RPMI7951 (cell line): ENCODE results near the gene PLEKHG5. TPM values are rescaled to one million over a fixed set of nuclear protein-coding genes. Genes with fewer than 3 reads are reported as not detected.
A peak's percentile ranks its signal among the peaks of the same experiment; 100 is the strongest.
"Not testable (repeated sequence)": the region's sequence is repeated elsewhere in the genome, so short reads cannot be mapped to it uniquely, and the experiment has no call there.

ENCODE experiments used
- DNase-seq: peaks from one replicate; pipeline ENCODE4 v3.0.0-alpha.2; 2012; ENCODE audit warnings: low read depth
- total RNA-seq: library from RNA; depleted of rRNA; stranded (reverse); fragments of >200 nt; shearing (Covaris generic); gene quantifications from 2 replicates; pipeline ENCODE4 v1.2.3, GENCODE V29; 2014

The PLEKHG5 gene
- total RNA-seq, 1 experiment from 2014 or later = 0.60 TPM

DNA sequence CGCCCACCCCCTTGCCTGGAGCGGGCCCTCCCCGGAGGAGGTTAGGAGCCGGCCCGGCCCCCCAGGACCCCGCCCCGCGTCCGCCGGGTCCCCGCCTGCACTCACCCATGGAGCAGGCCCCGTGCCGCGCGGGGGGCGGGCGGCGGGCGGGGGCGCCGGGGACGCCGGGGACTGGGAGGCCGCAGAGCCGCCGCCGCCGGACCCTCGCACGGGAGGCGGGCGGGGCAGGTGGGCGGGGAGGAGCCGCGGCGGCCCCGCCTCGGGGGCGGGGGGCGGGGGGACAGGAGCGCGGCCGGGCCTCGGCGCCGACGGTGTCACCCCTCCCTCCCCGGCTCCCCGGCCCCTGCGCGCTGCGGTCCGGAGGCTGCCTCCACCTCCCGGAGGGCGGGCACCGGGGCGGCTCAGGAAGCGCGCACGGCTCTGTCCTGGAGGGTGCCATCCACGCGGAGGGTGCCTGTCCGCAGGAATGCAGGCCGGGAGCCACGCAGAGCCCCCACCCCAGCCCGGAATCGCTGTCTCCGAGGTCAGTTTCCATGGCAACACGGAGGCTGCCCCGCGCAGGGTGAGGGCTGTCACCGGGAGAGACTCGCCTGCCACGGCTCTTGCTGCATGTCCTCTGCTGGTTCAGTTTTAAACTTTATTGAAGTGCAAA is 5.9 kb upstream of the PLEKHG5 start:
- DNase-seq = peak; percentile 46

DNA sequence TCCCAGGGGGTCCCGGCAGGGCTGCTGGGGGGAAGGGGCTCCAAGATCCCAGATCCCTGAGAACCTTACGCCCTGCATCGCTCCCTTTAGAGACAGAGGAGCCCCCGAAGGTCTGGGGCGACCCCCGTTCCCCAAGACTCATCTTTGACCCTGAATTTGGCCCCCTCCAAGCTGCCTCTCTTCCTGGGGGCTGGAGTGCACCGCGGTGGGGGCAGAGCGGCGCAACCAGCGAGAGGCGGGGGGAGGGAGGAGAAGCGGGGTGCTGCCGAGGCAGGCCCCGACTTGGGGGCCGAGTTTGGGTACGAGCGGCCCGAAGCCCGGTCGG is 5.4 kb upstream of the PLEKHG5 start:
- DNase-seq = no peak

DNA sequence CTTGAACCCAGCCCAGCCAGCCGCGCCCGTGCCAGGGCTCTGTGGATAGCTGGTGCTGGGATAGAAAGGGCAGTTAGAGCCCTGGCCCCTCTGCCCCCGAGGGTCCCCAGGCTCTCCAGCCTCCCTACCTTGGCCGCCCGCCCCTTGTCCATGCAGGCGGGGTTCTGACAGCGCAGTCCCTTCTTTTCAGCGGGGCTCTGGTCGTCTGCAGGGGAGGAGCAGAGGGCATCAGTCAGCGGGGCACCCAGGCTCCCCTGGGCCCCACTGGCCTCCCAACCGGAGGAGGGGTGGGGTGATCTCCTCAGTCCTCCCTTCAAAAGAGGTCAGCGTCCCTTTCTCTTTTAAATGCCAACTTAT is 4.9 kb upstream of the PLEKHG5 start:
- DNase-seq = no peak

DNA sequence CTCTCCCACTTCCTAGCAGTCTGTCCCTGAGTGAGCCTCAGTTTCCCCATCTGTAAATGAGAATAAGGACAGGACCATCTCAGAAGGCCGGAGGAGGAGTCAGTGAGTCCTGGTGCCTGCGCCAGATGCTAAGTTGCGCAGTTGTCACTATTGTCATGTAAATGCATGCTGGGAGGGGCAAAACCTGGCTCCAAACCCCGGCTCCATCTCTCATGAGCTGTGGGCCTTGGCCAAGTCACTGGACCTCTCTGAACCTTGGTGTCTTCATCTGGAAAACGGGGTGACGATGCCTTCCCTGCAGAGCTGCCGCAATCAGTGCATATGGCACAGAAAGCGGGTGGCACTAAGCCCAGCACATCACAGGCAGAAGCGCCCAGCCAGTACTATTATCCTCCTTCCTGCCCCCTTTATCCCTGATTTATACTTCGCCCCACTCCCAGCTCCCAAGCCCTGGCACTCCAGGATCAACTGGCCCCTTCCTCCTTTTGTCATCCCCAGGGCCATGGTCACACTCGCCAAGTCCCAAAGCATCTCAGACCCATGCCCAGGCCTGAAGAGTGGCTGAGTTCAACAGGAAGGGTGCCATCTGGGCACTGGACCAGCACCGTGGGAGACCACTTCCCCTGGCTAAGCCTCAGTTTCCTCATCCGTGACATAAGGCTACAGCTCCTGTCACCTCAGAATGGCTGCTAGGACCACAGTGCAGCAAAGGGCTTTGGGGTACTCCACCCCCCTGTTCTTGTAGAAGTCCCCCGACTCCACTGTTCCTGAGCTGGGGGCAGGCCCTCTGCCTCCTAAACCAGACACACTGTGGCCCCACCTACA is 4.3 kb upstream of the PLEKHG5 start:
- DNase-seq = no peak

- no peak for DNase-seq
These were observed 3.6 kb upstream of the PLEKHG5 start for GRCh38 chr1:6495041-6495441.

- no peak for DNase-seq
These were observed 3.2 kb upstream of the PLEKHG5 start for GRCh38 chr1:6494627-6495026.

GRCh38 chr1:6493834-6494223 is 2.4 kb upstream of the PLEKHG5 start:
- DNase-seq = not testable (repeated sequence)

DNA sequence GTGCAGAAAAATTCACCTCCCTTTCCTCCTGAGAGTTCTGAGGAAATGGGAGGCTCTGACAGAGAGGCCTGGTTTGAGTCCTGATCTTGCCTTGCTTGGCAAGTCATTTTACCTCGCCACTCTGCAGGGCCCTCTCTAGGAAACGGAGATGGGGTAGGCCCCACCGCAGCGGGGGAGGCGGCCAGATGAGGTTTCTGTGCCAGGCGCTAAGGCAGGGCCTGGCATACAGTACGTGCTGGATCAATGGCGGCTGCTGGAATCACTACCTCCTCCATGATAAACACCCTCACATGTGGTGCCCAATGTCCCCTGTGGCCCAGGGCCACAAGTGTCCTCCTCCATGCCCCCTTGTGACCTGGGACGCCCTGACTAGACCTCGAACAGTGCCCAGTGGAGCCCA is 499 bp upstream of the PLEKHG5 start:
- DNase-seq = no peak

GRCh38 chr1:6491081-6491449 is 402 bp downstream of the PLEKHG5 start:
- no peak for DNase-seq

DNA sequence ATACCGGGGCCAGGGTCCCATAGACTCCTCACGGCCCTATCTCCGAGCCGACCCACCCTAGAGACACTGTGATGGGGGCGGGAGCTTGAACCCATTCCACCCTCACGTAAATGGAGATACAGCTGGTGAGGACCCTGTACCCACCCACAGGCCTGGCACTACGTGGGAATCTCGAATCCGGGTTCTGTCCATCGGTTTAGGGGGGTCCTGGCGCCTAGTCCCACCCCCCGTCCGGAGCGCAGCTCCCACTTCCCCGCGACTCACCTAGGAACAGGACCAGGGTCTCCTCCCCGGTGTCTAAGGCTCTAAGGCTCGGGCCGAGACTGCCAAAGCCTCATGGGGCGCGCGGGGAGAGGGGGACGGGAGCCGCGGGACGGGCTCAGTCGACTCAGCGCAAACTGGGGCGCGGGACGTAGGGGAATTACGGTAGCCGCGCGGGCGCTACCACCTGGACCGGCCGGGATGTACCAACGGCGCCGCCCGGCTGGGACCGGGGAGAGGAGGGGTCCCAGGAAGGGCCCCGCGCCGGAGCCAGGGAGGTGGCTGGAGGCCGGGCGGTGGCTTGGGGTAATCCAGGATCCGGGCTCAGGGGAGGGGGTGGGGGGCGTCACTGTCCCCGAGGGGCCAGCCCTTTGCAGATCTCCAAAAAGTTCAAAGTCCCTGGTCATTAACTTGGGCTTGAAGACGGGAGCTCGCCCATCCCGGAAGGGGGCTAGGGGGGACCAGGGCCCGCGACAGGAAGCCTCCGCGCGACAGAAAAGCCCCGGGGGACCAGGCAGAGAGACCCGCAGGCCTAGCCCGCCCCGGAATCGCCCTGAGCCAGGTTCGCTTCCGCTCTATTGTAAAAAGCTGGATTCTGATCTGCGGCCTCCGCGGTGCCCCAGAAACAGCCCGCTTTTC is 1.0 kb downstream of the PLEKHG5 start:
- DNase-seq = peak; percentile 78

DNA sequence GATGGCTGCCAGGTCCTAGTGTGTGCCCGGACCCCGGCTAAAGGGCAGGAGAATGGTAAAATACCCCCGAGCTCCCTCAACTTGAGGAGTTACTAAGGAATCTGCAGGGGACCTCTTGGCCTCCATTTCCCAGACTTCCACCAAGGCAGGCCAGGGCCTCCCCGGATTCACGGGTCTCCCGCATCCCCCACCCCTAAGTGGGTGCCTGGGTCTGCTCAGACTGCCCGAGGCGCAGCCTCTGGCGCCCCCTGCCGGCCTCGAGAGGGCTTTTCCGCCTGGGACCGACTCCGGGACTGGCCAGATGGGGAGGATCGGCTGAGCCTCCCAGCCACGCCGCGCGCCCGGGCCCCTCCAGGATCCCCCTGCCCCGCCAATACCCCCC is 1.7 kb downstream of the PLEKHG5 start:
- DNase-seq = peak; percentile 54

DNA sequence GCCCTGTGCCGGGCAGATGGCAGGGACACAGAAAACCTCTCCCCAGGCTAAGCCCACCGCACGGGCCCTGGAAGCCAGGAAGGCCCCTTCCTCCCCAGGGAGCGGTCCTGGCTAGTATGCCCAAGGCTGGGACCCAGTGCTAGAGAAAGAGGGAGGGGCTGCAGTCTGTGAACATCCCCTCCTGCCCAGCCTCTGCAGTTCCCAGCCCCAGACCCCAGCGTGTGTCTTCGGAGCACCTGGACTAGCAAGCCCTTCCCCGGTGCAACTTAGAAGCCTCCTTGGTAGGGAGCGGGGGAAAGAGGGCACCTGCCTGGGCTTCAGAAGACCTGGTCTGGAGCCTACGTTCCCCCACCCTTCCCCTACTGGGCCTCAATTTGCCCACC is 2.1 kb downstream of the PLEKHG5 start:
- no peak for DNase-seq

DNA sequence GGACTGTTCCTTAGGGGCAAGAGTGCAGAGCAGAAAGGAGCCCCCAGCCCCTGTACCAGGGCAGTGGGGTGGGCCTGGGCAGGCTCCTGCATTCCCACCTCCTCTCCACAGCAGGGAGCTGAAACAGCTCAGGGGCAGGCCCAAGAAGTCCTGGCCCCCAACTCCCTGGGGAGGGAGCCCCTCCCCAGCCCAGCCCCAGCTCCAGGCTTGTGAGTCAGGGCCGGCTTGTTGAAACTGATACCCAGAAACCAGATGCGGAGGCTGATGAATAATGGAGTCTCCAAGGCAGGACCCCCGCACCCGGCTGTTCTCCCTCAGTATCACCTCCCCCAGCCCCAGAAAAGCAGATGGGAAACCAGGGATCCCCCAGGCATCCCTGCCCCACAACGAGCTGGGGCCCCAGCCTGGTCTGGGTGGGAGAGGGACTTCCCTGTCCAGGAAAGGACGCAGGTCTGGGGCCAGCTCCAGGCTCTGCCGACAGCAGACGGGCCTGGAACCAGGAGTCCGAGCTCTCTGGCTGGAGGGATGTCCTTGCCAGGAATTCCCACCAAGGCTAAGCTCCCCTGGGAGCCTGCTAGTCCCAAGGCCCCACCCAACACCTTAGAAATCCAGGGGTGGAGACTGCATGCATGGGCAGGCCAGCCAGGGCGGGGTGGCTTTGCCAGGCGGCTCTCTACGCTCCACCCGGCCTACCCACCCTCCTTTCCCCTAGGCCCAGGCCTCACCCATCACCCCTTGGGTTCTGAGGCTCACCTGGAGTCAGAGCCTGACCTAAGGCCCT is 2.7 kb downstream of the PLEKHG5 start:
- DNase-seq = no peak

DNA sequence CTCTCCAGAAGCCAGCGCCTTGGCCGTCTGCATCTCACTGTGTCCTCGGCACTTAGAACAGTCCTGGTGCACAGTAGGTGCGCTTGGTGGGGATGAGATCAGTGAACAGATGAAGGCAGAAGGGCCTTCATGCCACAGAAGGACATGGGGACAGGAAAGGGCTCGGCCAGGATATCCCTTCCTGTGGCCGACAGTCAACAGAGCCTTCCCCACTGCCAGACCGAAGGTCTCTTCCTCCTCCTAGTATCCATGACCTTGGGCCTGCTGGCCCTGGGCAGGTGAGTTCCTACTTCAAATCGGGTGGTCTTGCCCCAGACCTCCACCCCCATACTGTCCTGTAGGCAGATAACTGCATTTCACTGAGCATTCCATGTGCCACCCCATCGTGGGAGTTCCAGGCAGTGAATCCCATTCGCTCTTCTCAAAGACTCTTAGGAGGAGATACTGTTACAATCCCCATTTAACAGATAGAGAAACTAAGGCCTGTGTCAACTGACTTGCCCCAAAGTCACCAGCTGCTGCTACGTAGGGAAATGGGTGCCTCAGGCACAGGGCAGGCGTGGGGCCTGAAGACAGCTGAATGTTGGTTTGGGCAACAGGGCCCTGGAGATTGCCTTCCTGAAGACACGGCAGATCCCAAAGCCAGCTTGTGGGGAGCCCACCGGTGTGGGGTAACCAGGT is 3.5 kb downstream of the PLEKHG5 start:
- no peak for DNase-seq

GRCh38 chr1:6486433-6487011 is 4.9 kb downstream of the PLEKHG5 start:
- peak; percentile 76 for DNase-seq

GRCh38 chr1:6485168-6486101 is 6.0 kb downstream of the PLEKHG5 start:
- no peak for DNase-seq

DNA sequence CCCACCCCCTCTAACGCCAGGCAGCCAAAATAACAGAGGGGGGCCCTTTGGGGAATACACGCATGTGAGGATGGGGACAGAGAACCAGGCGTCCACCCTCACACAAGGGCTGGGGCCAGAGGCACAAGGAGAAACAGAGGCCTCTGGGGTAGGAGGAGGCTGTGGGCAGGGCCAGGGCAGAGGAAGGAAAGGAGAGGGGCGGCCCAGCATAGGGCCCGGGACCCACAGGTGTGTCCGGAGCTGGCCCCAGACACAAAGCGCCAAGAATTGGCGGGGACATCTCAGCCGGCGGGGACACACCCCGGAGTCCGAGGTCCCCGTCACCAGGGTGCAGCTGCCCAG is 6.7 kb downstream of the PLEKHG5 start:
- DNase-seq = no peak

DNA sequence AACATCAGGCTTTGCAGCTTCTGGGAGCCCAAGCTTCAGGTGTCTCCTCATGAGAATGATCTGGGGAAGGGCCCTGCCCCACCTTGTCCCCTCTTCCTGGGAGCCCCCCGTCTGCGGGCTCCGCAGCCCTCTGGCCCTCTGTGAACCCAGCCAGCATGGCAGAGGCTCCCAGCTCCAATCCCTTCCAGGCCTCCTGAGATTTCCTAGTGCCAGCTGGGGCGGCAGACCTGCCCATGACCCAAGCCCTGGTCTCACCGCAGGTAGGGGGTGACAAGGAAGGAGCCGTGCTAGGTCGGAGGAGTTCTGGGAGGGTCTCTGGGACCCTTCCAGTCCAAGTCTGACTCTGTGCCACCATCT is 7.7 kb downstream of the PLEKHG5 start:
- DNase-seq = no peak

DNA sequence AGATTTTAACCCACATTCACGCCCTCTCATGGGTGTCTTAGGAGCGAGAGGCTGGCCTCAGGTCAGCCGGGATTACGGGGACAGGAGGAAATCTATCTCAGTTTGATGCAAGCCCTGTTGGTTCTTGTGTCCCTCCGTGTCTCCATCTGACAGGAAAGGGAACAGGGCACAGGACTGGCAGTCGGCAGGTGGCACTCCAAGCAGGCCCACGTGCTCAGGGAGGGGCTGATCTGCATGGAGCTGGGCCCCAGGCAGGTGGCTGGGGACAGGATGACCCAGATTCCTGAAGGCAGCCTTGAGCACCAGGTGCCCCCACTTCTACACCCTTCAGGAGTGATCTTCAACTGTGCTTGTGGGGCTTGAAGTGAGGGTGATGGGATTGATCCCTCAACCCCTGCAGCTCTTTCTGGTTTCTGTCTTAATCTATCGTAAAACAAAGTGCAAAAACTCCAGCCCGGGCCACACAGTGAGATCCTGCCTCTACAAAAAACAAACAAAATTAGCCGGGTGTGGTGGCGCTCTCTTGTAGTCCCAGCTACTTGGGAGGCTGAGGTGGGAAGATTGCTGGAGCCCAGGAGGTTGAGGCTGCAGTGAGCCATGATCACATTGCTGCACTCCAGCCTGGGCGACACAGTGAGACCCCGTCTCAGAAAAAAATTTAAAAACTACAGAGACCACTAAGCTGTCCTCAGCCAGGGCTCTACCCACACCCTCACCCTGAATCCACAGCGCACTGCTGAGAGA is 8.3 kb downstream of the PLEKHG5 start:
- DNase-seq = no peak
